GM23248 (cell line): ENCODE results near the gene SCAMP4. TPM values are rescaled to one million over a fixed set of nuclear protein-coding genes. Genes with fewer than 3 reads are reported as not detected.

Experiments
- DNase-seq: peaks from one replicate; pipeline ENCODE4 v3.0.0-alpha.2; 2015
- H2AFZ ChIP-seq: fragments of 200-600 bp; sonication (generic); 2 replicates; pipeline ENCODE4 v1.6.1; 2016; ENCODE audit warnings: antibody characterized with exemption
- H3F3A ChIP-seq: fragments of 200-600 bp; sonication (generic); 2 replicates; pipeline ENCODE4 v1.6.1; 2016; ENCODE audit warnings: mild to moderate bottlenecking, antibody characterized with exemption, mixed run types; ENCODE audit not compliant: insufficient read depth
- H3K27ac ChIP-seq: fragments of 200-600 bp; sonication (generic); 2 replicates; pipeline ENCODE4 v1.5.1; 2016; ENCODE audit warnings: mild to moderate bottlenecking
- H3K27me3 ChIP-seq: fragments of 200-600 bp; sonication (generic); replicated peaks from 2 replicates; pipeline ENCODE4 v1.6.1; 2016; ENCODE audit warnings: mild to moderate bottlenecking; ENCODE audit not compliant: insufficient read depth
- H3K36me3 ChIP-seq: fragments of 200-600 bp; sonication (generic); 2 replicates; pipeline ENCODE4 v1.6.1; 2016; ENCODE audit warnings: low read depth, mild to moderate bottlenecking
- H3K4me1 ChIP-seq: fragments of 200-600 bp; sonication (generic); 2 replicates; pipeline ENCODE4 v1.6.1; 2016; ENCODE audit warnings: mild to moderate bottlenecking; ENCODE audit not compliant: insufficient read depth
- H3K4me2 ChIP-seq: fragments of 200-600 bp; sonication (generic); one replicate; pipeline ENCODE4 v1.6.1; 2016; ENCODE audit warnings: mild to moderate bottlenecking; ENCODE audit not compliant: unreplicated experiment
- H3K4me3 ChIP-seq: fragments of 200-600 bp; sonication (generic); 2 replicates; pipeline ENCODE4 v1.5.1; 2016; ENCODE audit warnings: mild to moderate bottlenecking
- H3K79me2 ChIP-seq: fragments of 200-600 bp; sonication (generic); 2 replicates; pipeline ENCODE4 v1.6.1; 2016; ENCODE audit warnings: mild to moderate bottlenecking; ENCODE audit not compliant: insufficient read depth
- H3K9ac ChIP-seq: fragments of 200-600 bp; sonication (generic); 2 replicates; pipeline ENCODE4 v1.6.1; 2016; ENCODE audit warnings: mild to moderate bottlenecking
- H3K9me2 ChIP-seq: fragments of 200-600 bp; sonication (generic); 2 replicates; pipeline ENCODE4 v1.6.1; 2016; ENCODE audit warnings: mixed run types, mild to moderate bottlenecking, moderate library complexity; ENCODE audit not compliant: insufficient read depth
- H3K9me3 ChIP-seq: fragments of 200-600 bp; sonication (generic); one replicate; pipeline ENCODE4 v1.6.1; 2017; ENCODE audit warnings: low read depth
- H4K20me1 ChIP-seq: fragments of 200-600 bp; sonication (generic); 2 replicates; pipeline ENCODE4 v1.6.0; 2016; ENCODE audit not compliant: insufficient read depth
- EZH2 ChIP-seq: fragments of 200-600 bp; sonication (generic); IDR thresholded peaks from 2 replicates; pipeline ENCODE4 v1.6.1; 2018; ENCODE audit warnings: antibody characterized with exemption, mild to moderate bottlenecking; ENCODE audit not compliant: insufficient read depth, poor library complexity, severe bottlenecking
- EZH2phosphoT487 ChIP-seq: fragments of 200-600 bp; sonication (generic); IDR thresholded peaks from 2 replicates; pipeline ENCODE4 v1.6.1; 2018; ENCODE audit warnings: antibody characterized with exemption, moderate library complexity, mild to moderate bottlenecking, low read depth; ENCODE audit not compliant: insufficient read depth
- WGBS, 2 experiments: methylation state at CpG; one replicate each; pipeline ENCODE4 v1.1.6; 2015 to 2017; ENCODE audit warnings: low lambda C conversion rate in 2 of 2, low coverage in 1 of 2; ENCODE audit errors: missing lambda C conversion rate in 2 of 2; 5-methylcytosine and 5-hydroxymethylcytosine counted together
- in situ Hi-C: fragments of 300-500 bp; cut with MboI; formaldehyde crosslinking; loops from 2 replicates; pipeline ENCODE4 v1.15.0; 2020
- polyA plus RNA-seq: library from polyadenylated mRNA; unstranded; fragments of >200 nt; fragmentation: Nextera tagmentation; extraction: Ambion mirVana; gene quantifications from 2 replicates; pipeline ENCODE4 v1.2.1, GENCODE V29; 2016
- total RNA-seq: library from RNA; depleted of rRNA; stranded (reverse); fragments of >200 nt; shearing (Covaris generic); gene quantifications from 2 replicates; pipeline ENCODE4 v1.2.3, GENCODE V29; 2014

The SCAMP4 gene
- total and polyA plus RNA-seq, 2 experiments from 2014 or later, result 73.9 to 110 TPM

DNA sequence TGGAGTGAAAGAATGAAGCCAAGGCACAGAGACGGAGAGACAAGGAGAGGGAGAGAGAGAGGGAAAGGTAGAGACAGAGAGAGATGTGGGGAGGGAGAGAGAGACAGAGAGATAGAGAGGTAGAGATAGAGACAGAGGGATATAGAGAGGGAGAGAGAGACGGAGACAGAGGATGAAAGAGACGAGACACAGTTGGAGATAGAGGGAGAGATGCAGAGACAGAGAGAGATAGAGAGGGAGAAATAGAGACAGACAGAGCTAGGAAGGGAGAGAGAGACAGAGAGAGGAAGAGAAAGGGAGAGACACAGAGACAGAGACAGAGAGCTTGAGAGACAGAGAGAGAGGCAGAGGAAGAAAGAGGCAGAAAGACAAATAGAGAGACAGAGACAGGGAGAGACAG, 31.2 kb downstream of the SCAMP4 start:
- WGBS, 2 experiments, result 75 to 85% methylated on average over 3 of the region's 3 CpGs
- in situ Hi-C loops, result loop anchor here (10.0 kb wide), 1 partner anchor 148 kb away; no protein-coding TSS in a partner anchor

DNA sequence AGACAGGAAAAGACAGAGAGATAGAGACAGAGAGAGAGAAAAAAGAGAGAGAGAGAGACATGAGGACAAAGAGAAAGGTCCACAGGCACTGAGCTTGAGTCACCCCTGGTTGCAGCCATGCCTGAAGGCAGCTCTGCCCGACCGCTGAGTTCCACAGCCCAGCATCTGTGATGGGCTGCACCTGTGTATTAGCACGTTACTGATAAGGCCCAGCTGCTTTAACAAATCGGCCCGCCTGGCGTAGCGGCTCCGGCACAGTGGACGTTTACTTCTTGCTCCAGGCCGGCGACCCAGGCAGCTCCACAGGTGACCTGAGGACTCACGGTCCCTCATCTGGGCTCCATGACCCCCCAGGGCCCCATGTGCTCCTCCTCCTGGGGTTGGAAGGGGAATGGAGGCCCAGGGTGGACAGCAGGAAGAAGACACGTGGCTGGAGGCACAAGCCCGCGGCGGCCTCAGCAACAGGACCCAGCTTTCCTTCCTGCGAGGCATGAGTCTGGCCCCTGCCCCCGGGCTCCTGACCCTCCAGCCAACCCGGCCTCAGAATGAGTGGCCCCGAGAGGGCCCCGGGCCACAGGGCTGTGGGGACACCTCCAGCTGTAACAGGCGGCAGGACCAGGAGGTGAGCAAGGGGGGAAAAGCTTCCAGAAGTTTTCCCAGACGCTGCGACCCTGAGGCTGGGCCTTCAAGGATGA, 31.9 kb downstream of the SCAMP4 start:
- in situ Hi-C loops, result loop anchor here (10.0 kb wide), 1 partner anchor 148 kb away; no protein-coding TSS in a partner anchor
- Histone ChIP-seq H2AFZ (no peak overlapping the region), H3K36me3 (no peaks in the 10 kb centered on the region), H3K79me2 (peaks cover 8% of the 10 kb centered on the region; the same call in 1 of the 2 replicates), H3K9me2 (no peaks in the 10 kb centered on the region), H3K4me1 (peaks cover 9% of the 10 kb centered on the region), H3K4me3 (no peak overlapping the region), H3K4me2 (no peak overlapping the region), H3F3A (peaks cover 15% of the 10 kb centered on the region), H4K20me1 (no peaks in the 10 kb centered on the region), H3K9ac (no peak overlapping the region), H3K27me3 (no peaks in the 10 kb centered on the region), H3K27ac (no peak overlapping the region), H3K9me3 (no peaks in the 10 kb centered on the region)
- no peak for DNase-seq
- TF ChIP-seq EZH2 (no peak), EZH2phosphoT487 (no peak)
- 89 to 93% methylated on average over 23 to 24 of the region's 24 CpGs for WGBS, 2 experiments

More for the DNA sequence above, 31.2 kb downstream of the SCAMP4 start:
- TF ChIP-seq EZH2phosphoT487 (no peak), EZH2 (no peak)
- Histone ChIP-seq H3K9ac (no peak overlapping the region), H3K9me3 (no peaks in the 10 kb centered on the region), H3K36me3 (no peaks in the 10 kb centered on the region), H3F3A (peaks cover 15% of the 10 kb centered on the region), H3K9me2 (no peaks in the 10 kb centered on the region), H3K79me2 (peaks cover 2% of the 10 kb centered on the region; the same call in 1 of the 2 replicates), H4K20me1 (no peaks in the 10 kb centered on the region), H3K4me2 (no peak overlapping the region), H3K27ac (no peak overlapping the region), H3K4me3 (no peak overlapping the region), H2AFZ (no peak overlapping the region), H3K4me1 (peaks cover 9% of the 10 kb centered on the region), H3K27me3 (no peaks in the 10 kb centered on the region)
- no peak for DNase-seq

DNA sequence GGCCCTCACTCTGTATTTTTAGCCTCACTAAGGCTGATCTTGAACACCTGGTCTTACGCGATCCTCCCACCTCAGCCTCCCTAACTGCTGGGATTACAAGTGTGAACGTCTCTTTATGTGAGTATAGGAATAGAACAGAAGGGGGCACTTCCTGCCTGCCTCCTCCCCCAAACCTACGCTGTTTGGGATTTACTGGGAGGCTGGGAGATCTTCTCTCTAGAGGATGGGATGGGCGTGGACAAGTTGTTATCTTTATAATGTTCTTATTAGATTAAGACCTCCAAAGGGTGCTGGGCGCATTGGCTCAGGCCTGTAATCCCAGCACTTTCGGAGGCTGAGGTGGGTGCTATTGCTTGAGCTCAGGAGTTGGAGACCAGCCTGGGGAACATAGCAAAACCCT, 32.9 kb downstream of the SCAMP4 start:
- no peaks in the 10 kb centered on the region for H3K36me3 ChIP-seq
- H3F3A ChIP-seq, result peaks cover 15% of the 10 kb centered on the region
- H3K9ac ChIP-seq, result no peak overlapping the region
- H3K27me3 ChIP-seq, result no peaks in the 10 kb centered on the region
- TF ChIP-seq EZH2 (no peak), EZH2phosphoT487 (no peak)
- no peak overlapping the region for H3K27ac ChIP-seq
- H3K79me2 ChIP-seq, result peaks cover 19% of the 10 kb centered on the region
- no peaks in the 10 kb centered on the region for H3K9me3 ChIP-seq
- in situ Hi-C loops, result loop anchor here (10.0 kb wide), 1 partner anchor 147 kb away; no protein-coding TSS in a partner anchor
- H4K20me1 ChIP-seq, result no peaks in the 10 kb centered on the region
- H3K4me1 ChIP-seq, result peaks cover 13% of the 10 kb centered on the region
- no peak overlapping the region for H3K4me3 ChIP-seq
- no peaks in the 10 kb centered on the region for H3K9me2 ChIP-seq
- H3K4me2 ChIP-seq, result no peak overlapping the region
- 85 to 88% methylated on average over 7 of the region's 7 CpGs for WGBS, 2 experiments
- H2AFZ ChIP-seq, result no peak overlapping the region
- no peak for DNase-seq

DNA sequence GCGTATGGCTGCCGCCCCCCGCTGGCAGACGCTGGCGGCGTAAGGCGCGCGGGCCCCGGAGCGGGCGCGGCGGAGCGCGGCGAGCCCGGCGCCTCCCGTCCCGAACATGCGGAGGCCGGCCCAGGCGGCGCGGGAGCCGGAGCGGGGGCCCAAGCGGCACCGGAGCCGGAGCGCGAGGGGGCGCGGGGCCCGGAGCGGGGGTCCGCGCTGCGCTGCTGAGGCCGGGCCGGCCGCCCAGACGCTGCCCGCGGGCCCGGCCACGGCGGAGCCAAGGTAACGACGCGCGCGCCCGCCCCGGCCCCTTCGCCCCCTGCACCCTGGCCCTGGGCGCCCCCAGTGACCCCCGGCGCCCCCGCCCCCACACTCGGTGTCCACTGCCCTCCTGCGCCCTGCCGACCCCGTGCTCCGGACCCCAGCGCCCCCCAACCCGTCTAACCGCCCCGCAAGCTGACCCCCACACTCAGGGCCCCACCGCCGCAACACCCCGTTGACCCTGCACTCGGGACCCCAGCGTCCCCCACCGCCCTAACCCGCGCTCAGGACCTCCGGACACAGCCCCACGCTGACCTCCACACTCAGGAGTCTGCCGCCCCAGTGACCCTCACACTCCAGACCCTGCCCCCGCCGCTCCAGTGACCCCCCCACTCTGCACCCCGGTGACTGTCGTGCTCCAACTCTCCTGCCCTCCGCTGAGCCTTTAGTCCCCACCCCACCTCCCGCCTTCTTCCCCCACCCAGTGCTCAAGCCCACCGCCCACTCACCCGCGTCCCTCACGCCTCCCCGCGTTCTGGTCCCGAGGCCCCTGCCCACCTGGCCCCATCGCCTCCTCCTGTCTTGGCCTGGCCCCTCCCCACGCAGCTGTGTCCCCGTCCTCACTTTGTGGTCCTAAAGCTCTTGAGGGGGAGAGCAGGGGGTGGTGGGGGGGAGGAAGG, 36.2 kb downstream of the SCAMP4 start, which contains the start of gene CSNK1G2:
TSS of gene CSNK1G2 (plus strand) at position 27 of the 932 bp plus-strand sequence. CDS start 28,601 bp downstream, outside the sequence.
- H3K36me3 ChIP-seq, result no peaks in the 10 kb centered on the region
- peaks cover 52% of the 10 kb centered on the region for H3K79me2 ChIP-seq

More for the DNA sequence above, 36.2 kb downstream of the SCAMP4 start, which contains the start of gene CSNK1G2:
- H3K9ac ChIP-seq, result peak within 1 kb of the TSS; percentile 98
- no peaks in the 10 kb centered on the region for H4K20me1 ChIP-seq
- in situ Hi-C loops, result no loop called here
- peak within 1 kb of the TSS; percentile 99 for H3K27ac ChIP-seq
- H2AFZ ChIP-seq, result peak within 1 kb of the TSS; percentile 70
- peak within 1 kb of the TSS; percentile 96 for H3K4me3 ChIP-seq
- no peaks in the 10 kb centered on the region for H3K27me3 ChIP-seq
- H3F3A ChIP-seq, result peaks cover 15% of the 10 kb centered on the region
- no peaks in the 10 kb centered on the region for H3K9me2 ChIP-seq
- H3K4me1 ChIP-seq, result peaks cover 13% of the 10 kb centered on the region
- no peaks in the 10 kb centered on the region for H3K9me3 ChIP-seq
- peak within 1 kb of the TSS; percentile 94 for H3K4me2 ChIP-seq
- peak; percentile 37 for DNase-seq
- no peak for TF ChIP-seq EZH2phosphoT487
- TF ChIP-seq EZH2, result no peak
- WGBS, 2 experiments, result 1% methylated on average over 15 to 29 of the region's 97 CpGs
